Activated T-helper 2 cell treated with anti-CD3 and anti-CD28 coated beads, Interferon-gamma antibody, Interleukin-2, Interleukin-4, amounts not matched to agents 10 μg/mL and 5 μg/mL and 100 μg/mL, durations not matched to agents 14 hours and 24 hours and 36 hours (primary cell): ENCODE data around the gene RSPH1. TPM values are rescaled to one million over a fixed set of nuclear protein-coding genes. Genes with fewer than 3 reads are reported as not detected.

Experiments
- DNase-seq: peaks from one replicate; pipeline ENCODE4 v3.0.0; 2021; ENCODE audit warnings: low spot score
- H3K27ac Mint-ChIP-seq: one replicate; pipeline ENCODE4 v1.8.0; 2021; ENCODE audit warnings: mixed read lengths
- H3K27me3 Mint-ChIP-seq: one replicate; pipeline ENCODE4 v1.8.0; 2021; ENCODE audit warnings: low read depth, mixed read lengths
- H3K36me3 Mint-ChIP-seq: one replicate; pipeline ENCODE4 v1.8.0; 2021; ENCODE audit warnings: low read depth, mixed read lengths
- H3K4me1 Mint-ChIP-seq: one replicate; pipeline ENCODE4 v1.8.0; 2021; ENCODE audit warnings: low read depth, mixed read lengths
- H3K4me3 Mint-ChIP-seq: one replicate; pipeline ENCODE4 v1.8.0; 2021; ENCODE audit warnings: low read depth, mild to moderate bottlenecking, moderate library complexity, mixed read lengths
- H3K9me3 Mint-ChIP-seq: one replicate; pipeline ENCODE4 v1.8.0; 2021; ENCODE audit warnings: mixed read lengths
- intact Hi-C: fragments of 100-400 bp; cut with micrococcal nuclease; formaldehyde crosslinking; loops from one replicate; pipeline ENCODE4 v1.15.1; 2023
- total RNA-seq: library from RNA; stranded (reverse); gene quantifications from 2 replicates; pipeline ENCODE4 v1.2.3, GENCODE V29; 2022

The RSPH1 gene
- total RNA-seq, 1 donor from 2014 or later: not detected

GRCh38 chr21:42465008-42465802, 30.8 kb downstream of the RSPH1 start:
- Mint-ChIP-seq H3K27me3 (peaks cover 1% of the 10 kb centered on the region), H3K4me3 (no peak overlapping the region), H3K36me3 (peaks cover 4% of the 10 kb centered on the region), H3K27ac (peak overlapping the region; percentile 74), H3K9me3 (no peaks in the 10 kb centered on the region), H3K4me1 (peaks cover 62% of the 10 kb centered on the region)
- intact Hi-C loops: loop anchor here (5.0 kb wide), 1 partner anchor 62 kb away; no protein-coding TSS in a partner anchor
- DNase-seq: no peak

GRCh38 chr21:42463861-42464515, 32.0 kb downstream of the RSPH1 start:
- DNase-seq: peak; percentile 66

GRCh38 chr21:42461881-42462877, 33.8 kb downstream of the RSPH1 start:
- no peaks in the 10 kb centered on the region for H3K27me3 Mint-ChIP-seq
- H3K9me3 Mint-ChIP-seq: no peaks in the 10 kb centered on the region
- intact Hi-C loops: no loop called here
- peaks cover 4% of the 10 kb centered on the region for H3K36me3 Mint-ChIP-seq
- DNase-seq: no peak
- H3K27ac Mint-ChIP-seq: no peak overlapping the region
- peaks cover 58% of the 10 kb centered on the region for H3K4me1 Mint-ChIP-seq
- H3K4me3 Mint-ChIP-seq: no peak overlapping the region

More at GRCh38 chr21:42463861-42464515, 32.0 kb downstream of the RSPH1 start:
- Mint-ChIP-seq H3K4me3 (no peak overlapping the region), H3K9me3 (no peaks in the 10 kb centered on the region), H3K27me3 (peaks cover 1% of the 10 kb centered on the region), H3K27ac (peak overlapping the region; percentile 94), H3K4me1 (peaks cover 64% of the 10 kb centered on the region), H3K36me3 (peaks cover 4% of the 10 kb centered on the region)
- intact Hi-C loops: no loop called here

DNA sequence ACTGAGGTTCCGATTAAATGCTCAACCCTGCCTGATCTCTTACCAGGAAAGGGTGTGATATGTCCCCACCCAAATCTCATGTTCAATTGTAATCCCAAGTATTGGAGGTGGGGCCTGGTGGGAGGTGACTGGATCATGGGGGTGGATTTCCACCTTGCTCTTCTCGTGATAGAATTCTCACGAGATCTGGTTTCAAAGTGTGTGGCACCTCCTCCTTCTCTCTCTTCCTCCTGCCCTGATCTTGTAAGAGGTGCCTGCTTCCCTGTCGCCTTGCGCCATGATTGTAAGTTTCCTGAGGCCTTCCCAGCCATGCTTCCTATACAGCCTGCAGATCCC, 34.9 kb downstream of the RSPH1 start:
- peaks cover 4% of the 10 kb centered on the region for H3K36me3 Mint-ChIP-seq
- DNase-seq: no peak
- peaks cover 58% of the 10 kb centered on the region for H3K4me1 Mint-ChIP-seq
- H3K27me3 Mint-ChIP-seq: no peaks in the 10 kb centered on the region
- intact Hi-C loops: no loop called here
- no peak overlapping the region for H3K27ac Mint-ChIP-seq
- no peak overlapping the region for H3K4me3 Mint-ChIP-seq
- H3K9me3 Mint-ChIP-seq: no peaks in the 10 kb centered on the region

DNA sequence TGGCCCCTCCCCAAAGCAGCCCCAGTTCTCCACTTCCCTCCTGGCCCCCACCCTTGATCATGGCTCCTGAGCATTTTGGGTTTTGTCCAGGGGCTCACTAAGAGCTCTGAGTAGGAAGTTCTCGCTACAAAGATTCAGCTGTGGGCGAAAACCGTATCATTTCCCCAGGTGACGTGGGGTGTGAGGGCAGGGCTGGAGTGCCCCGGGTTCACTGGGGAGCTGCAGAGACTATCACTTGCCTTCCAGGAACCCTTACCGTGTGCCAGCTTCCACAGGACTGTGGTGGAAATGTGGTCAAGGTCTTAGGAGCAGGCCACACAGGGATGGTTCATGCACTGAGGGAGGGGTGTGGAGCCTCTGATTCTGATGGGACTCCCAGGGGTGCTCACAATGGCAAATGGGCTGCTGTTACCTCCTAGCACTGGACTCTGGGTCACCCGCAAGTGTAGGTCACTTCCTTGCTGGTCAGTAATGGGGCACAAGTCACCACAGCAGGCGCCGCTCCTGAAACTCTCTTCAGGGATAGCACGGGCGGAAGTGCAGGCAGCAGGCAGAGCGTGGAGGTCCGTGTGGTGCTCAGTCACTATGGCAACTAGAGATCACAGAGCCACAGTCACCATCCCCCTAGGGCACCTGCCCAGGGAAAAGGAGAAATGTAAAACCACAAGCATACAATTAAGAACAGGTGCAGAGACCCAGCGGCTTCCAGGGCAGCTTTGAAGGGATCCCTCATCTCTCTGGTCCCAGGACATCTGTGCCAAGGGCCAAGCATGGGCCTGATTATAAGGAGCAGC, 35.4 kb downstream of the RSPH1 start:
- intact Hi-C loops: no loop called here
- peak overlapping the region; percentile 23 for H3K27ac Mint-ChIP-seq
- H3K4me3 Mint-ChIP-seq: no peak overlapping the region
- H3K27me3 Mint-ChIP-seq: no peaks in the 10 kb centered on the region
- H3K9me3 Mint-ChIP-seq: no peaks in the 10 kb centered on the region
- peaks cover 58% of the 10 kb centered on the region for H3K4me1 Mint-ChIP-seq
- DNase-seq: no peak
- peaks cover 4% of the 10 kb centered on the region for H3K36me3 Mint-ChIP-seq

GRCh38 chr21:42459546-42460215, 36.3 kb downstream of the RSPH1 start:
- no peak for DNase-seq
- Mint-ChIP-seq H3K36me3 (peaks cover 4% of the 10 kb centered on the region), H3K27ac (no peak overlapping the region), H3K4me1 (peaks cover 52% of the 10 kb centered on the region), H3K27me3 (no peaks in the 10 kb centered on the region), H3K4me3 (no peak overlapping the region), H3K9me3 (no peaks in the 10 kb centered on the region)
- intact Hi-C loops: loop anchor here (10.0 kb wide), 1 partner anchor 315 kb away; no protein-coding TSS in a partner anchor

DNA sequence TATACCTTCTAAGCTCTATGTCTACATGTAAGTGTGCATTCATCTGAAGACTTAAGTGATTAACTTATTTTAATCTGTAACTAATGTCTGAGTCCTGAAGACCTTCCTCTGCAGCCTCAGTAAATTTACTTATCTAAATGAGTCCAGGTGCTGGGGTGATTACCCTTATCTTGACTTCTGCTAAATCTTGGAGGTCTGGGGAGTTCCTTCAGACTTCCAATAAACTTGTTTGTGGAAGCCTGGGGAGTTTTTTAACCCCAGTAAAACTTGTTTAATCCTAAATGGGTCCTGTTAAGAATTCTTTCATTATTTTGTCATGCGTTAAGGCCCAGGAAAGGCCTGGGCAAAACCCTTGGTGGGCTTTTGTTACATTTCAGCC, 37.0 kb downstream of the RSPH1 start:
- DNase-seq: no peak
- H3K9me3 Mint-ChIP-seq: no peaks in the 10 kb centered on the region
- no peak overlapping the region for H3K27ac Mint-ChIP-seq
- H3K36me3 Mint-ChIP-seq: peaks cover 2% of the 10 kb centered on the region
- H3K4me1 Mint-ChIP-seq: peaks cover 46% of the 10 kb centered on the region
- H3K27me3 Mint-ChIP-seq: no peaks in the 10 kb centered on the region
- intact Hi-C loops: loop anchor here (10.0 kb wide), 1 partner anchor 314 kb away; no protein-coding TSS in a partner anchor
- H3K4me3 Mint-ChIP-seq: no peak overlapping the region

GRCh38 chr21:42456457-42456856, 39.6 kb downstream of the RSPH1 start:
- peak; percentile 39 for DNase-seq
- peak overlapping the region; percentile 74 for H3K27ac Mint-ChIP-seq
- intact Hi-C loops: loop anchor here (1.0 to 10.0 kb wide), 2 partner anchors 40 to 312 kb away; partner anchors contain the start of gene RSPH1
- no peak overlapping the region for H3K4me3 Mint-ChIP-seq
- no peaks in the 10 kb centered on the region for H3K9me3 Mint-ChIP-seq
- no peaks in the 10 kb centered on the region for H3K36me3 Mint-ChIP-seq
- H3K4me1 Mint-ChIP-seq: peaks cover 33% of the 10 kb centered on the region
- H3K27me3 Mint-ChIP-seq: no peaks in the 10 kb centered on the region

DNA sequence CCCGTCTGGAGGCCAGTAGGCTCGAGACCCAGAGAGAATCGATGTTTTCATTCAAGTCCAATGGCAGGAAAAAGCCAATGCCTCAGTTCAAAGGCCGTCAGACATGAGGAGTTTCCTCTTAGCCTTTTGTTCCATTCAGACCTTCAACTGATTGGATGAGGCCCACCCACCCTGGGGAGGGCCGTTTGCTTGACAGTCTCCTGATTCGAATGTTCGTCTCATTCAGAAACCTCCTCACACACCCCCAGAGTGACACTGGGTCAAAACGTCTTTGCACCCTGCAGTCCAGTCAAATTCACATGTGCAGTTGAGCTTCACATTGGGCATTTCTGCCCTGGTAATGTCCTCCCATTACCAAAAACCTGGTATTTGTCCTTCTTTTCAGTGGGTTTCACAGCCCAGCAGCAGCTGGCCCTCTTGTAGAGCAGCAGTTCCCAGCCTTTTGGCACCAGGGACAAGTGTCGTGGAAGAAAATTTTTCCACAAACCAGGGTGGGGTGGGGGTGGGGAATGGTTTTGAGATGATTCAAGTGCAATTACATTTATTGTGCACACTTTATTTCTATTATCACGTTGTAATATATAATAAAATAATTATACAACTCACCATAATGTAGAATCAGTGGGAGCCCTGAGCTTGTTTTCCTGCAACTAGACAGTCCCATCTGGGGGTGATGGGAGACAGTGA, 40.1 kb downstream of the RSPH1 start:
- DNase-seq: no peak
- Mint-ChIP-seq H3K36me3 (no peaks in the 10 kb centered on the region), H3K4me3 (no peak overlapping the region), H3K4me1 (peaks cover 32% of the 10 kb centered on the region), H3K9me3 (no peaks in the 10 kb centered on the region), H3K27me3 (no peaks in the 10 kb centered on the region), H3K27ac (no peak overlapping the region)
- intact Hi-C loops: loop anchor here (1.0 to 10.0 kb wide), 2 partner anchors 40 to 311 kb away; partner anchors contain the start of gene RSPH1

DNA sequence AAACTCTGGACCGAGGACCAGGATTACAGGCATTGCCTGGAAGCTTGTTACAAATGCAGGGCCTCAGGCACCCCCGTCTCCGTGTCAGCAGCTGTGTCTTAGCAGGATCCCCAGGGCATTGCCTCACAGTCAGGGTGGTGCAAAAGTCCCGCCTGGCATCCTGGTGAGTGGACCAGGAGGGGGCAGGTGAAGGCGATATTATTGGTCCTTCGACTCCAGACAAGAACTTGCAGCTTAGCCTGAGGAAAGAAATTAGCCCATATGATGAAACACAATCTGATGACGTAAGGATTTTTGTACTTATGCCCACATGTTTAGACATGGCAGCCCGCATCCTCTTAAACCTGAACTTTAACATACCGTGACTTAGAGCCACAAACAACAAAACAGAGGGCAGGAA, 40.8 kb downstream of the RSPH1 start:
- Mint-ChIP-seq H3K36me3 (peaks cover under 1% of the 10 kb centered on the region), H3K27me3 (no peaks in the 10 kb centered on the region), H3K4me1 (peaks cover 31% of the 10 kb centered on the region), H3K27ac (no peak overlapping the region), H3K9me3 (no peaks in the 10 kb centered on the region), H3K4me3 (no peak overlapping the region)
- intact Hi-C loops: loop anchor here (10.0 kb wide), 1 partner anchor 310 kb away; no protein-coding TSS in a partner anchor
- no peak for DNase-seq

- no peaks in the 10 kb centered on the region for H3K9me3 Mint-ChIP-seq
- H3K27me3 Mint-ChIP-seq: no peaks in the 10 kb centered on the region
- H3K4me1 Mint-ChIP-seq: peaks cover 34% of the 10 kb centered on the region
- H3K4me3 Mint-ChIP-seq: no peak overlapping the region
- DNase-seq: no peak
- peaks cover 4% of the 10 kb centered on the region for H3K36me3 Mint-ChIP-seq
- no peak overlapping the region for H3K27ac Mint-ChIP-seq
- intact Hi-C loops: loop anchor here (10.0 kb wide), 1 partner anchor 310 kb away; no protein-coding TSS in a partner anchor
These were observed 41.2 kb downstream of the RSPH1 start for GRCh38 chr21:42454786-42455185.
